Measurements from ENCODE around the gene ACTMAP. TPM values are rescaled to one million over a fixed set of nuclear protein-coding genes. Genes with fewer than 3 reads are reported as not detected.

The ACTMAP gene
- total RNA-seq, 1 donor from 2014 or later: 9.6 TPM

DNA sequence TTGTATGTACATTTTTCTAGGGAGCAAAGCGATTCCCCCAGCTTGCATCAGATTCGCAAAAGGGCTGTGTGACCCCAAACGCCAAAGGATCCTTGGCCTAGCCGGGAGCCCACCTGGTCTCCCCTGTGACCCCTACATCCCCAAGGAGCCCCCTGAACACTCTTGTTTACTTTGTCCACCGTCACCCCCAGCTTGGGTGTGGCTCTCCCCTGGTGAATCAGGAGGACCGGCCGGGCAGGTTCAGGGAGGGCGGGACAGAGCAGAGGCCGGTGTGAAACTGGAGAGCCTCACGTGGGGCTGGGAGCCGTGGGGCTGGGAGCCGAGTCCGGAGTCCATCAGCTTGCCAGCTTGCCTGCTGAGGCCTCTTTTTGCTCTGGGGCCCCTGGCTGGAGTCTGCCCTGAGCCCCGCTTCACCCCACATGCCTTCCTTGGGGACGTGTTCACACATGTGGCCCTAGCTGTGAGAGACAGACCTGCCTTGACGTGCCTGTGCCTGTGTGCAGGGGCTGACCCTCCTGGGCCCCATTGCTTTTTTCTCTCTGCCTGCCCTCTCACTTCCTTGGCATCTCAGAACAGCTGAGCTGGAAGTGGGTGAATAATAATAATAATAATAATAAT lies 31.4 kb downstream of the ACTMAP start:
- Mint-ChIP-seq H3K4me1 (ENCODE audit: low read depth, unreplicated experiment) (peaks cover 29% of the 10 kb centered on the region), H3K4me3 (ENCODE audit: unreplicated experiment) (peak overlapping the region; percentile 97), H3K27me3 (ENCODE audit: low read depth, unreplicated experiment) (no peaks in the 10 kb centered on the region), H3K27ac (ENCODE audit: unreplicated experiment) (peak overlapping the region; percentile 96), H3K36me3 (ENCODE audit: low read depth, unreplicated experiment) (peaks cover 4% of the 10 kb centered on the region), H3K9me3 (ENCODE audit: unreplicated experiment) (no peaks in the 10 kb centered on the region)
- peaks cover 59% of the 10 kb centered on the region for H3K4me1 ChIP-seq (ENCODE audit: insufficient read depth, low read length)
- peak overlapping the region; percentile 100 for H3K27ac ChIP-seq (ENCODE audit: low read depth, low read length)
- no peaks in the 10 kb centered on the region for H3K9me3 ChIP-seq (ENCODE audit: insufficient read depth, low read depth, low read length)
- H3K9ac ChIP-seq (ENCODE audit: low read length): peak overlapping the region; percentile 93
- peaks cover 43% of the 10 kb centered on the region for H4K20me1 ChIP-seq (ENCODE audit: insufficient read depth, low read length)
- H2AFZ ChIP-seq (ENCODE audit: low read depth, low read length): no peak overlapping the region
- TF ChIP-seq, protein P1, sequence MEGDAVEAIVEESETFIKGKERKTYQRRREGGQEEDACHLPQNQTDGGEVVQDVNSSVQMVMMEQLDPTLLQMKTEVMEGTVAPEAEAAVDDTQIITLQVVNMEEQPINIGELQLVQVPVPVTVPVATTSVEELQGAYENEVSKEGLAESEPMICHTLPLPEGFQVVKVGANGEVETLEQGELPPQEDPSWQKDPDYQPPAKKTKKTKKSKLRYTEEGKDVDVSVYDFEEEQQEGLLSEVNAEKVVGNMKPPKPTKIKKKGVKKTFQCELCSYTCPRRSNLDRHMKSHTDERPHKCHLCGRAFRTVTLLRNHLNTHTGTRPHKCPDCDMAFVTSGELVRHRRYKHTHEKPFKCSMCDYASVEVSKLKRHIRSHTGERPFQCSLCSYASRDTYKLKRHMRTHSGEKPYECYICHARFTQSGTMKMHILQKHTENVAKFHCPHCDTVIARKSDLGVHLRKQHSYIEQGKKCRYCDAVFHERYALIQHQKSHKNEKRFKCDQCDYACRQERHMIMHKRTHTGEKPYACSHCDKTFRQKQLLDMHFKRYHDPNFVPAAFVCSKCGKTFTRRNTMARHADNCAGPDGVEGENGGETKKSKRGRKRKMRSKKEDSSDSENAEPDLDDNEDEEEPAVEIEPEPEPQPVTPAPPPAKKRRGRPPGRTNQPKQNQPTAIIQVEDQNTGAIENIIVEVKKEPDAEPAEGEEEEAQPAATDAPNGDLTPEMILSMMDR (IDR thresholded peaks at IDR 0.05; ENCODE audit: insufficient read depth, low read depth, low read length): no peak
- no peak for TF ChIP-seq EZH2 (IDR thresholded peaks at IDR 0.05; ENCODE audit: insufficient read depth, low read length)
- peaks cover 3% of the 10 kb centered on the region for H3K36me3 ChIP-seq (ENCODE audit: insufficient read depth, low read length)
- peak; percentile 16 for DNase-seq (ENCODE audit: low read depth)
- FAIRE-seq: no peak
- H3K79me2 ChIP-seq (ENCODE audit: insufficient read depth, low read length): peaks cover 73% of the 10 kb centered on the region
- H3K4me3 ChIP-seq (ENCODE audit: insufficient read depth, low read depth, low read length): peak overlapping the region; percentile 76
- peak overlapping the region; percentile 99 for H3K4me2 ChIP-seq (ENCODE audit: low read length)
- H3K27me3 ChIP-seq (ENCODE audit: insufficient read depth, low read length): no peaks in the 10 kb centered on the region

DNA sequence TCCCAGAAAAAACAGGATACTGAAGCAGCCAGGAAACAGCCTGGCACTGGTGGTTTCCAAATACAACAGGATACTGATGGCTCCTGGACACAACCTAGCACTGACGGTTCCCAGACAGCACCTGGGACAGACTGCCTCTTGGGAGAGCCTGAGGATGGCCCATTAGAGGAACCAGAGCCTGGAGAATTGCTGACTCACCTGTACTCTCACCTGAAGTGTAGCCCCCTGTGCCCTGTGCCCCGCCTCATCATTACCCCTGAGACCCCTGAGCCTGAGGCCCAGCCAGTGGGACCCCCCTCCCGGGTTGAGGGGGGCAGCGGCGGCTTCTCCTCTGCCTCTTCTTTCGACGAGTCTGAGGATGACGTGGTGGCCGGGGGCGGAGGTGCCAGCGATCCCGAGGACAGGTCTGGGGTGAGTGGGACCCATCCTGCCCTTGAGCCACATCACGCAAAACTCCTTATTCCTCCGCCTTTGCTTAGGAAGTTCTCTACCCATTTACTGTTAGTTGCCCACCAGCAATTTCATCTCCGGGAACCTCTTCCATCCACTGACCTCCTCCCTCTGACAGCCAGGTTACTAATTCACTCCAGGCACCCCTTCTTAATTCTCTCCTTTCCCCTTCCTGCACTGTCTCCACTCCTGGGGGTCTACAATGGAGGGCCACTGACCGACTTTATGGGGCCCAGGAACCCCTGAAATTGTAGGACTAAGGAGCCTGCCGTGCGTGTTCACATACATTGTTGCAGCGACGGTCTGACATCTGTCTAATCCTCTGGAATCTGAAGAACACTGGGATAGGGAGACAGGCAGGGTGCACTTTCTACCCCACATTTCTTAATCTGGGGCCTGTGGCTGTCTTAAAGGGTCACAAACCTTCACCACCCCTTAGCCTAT lies 32.1 kb downstream of the ACTMAP start:
- H3K4me1 Mint-ChIP-seq (ENCODE audit: low read depth, unreplicated experiment): peaks cover 29% of the 10 kb centered on the region
- H3K27ac Mint-ChIP-seq (ENCODE audit: unreplicated experiment): peak overlapping the region; percentile 96
- peak overlapping the region; percentile 97 for H3K4me3 Mint-ChIP-seq (ENCODE audit: unreplicated experiment)
- Histone ChIP-seq H4K20me1 (ENCODE audit: insufficient read depth, low read length) (peaks cover 35% of the 10 kb centered on the region), H3K4me2 (ENCODE audit: low read length) (peak overlapping the region; percentile 99), H3K27ac (ENCODE audit: low read depth, low read length) (peak overlapping the region; percentile 100), H3K9ac (ENCODE audit: low read length) (peak overlapping the region; percentile 93), H3K9me3 (ENCODE audit: insufficient read depth, low read depth, low read length) (no peaks in the 10 kb centered on the region), H3K4me1 (ENCODE audit: insufficient read depth, low read length) (peaks cover 59% of the 10 kb centered on the region), H3K36me3 (ENCODE audit: insufficient read depth, low read length) (no peaks in the 10 kb centered on the region), H2AFZ (ENCODE audit: low read depth, low read length) (no peak overlapping the region), H3K4me3 (ENCODE audit: insufficient read depth, low read depth, low read length) (peak overlapping the region; percentile 76), H3K79me2 (ENCODE audit: insufficient read depth, low read length) (peaks cover 66% of the 10 kb centered on the region), H3K27me3 (ENCODE audit: insufficient read depth, low read length) (no peaks in the 10 kb centered on the region)
- peaks cover 4% of the 10 kb centered on the region for H3K36me3 Mint-ChIP-seq (ENCODE audit: low read depth, unreplicated experiment)
- no peaks in the 10 kb centered on the region for H3K9me3 Mint-ChIP-seq (ENCODE audit: unreplicated experiment)
- no peak for DNase-seq (ENCODE audit: low read depth)
- no peaks in the 10 kb centered on the region for H3K27me3 Mint-ChIP-seq (ENCODE audit: low read depth, unreplicated experiment)
- TF ChIP-seq EZH2 (IDR thresholded peaks at IDR 0.05; ENCODE audit: insufficient read depth, low read length): no peak
- TF ChIP-seq, protein P1 (IDR thresholded peaks at IDR 0.05; ENCODE audit: insufficient read depth, low read depth, low read length): no peak
- no peak for FAIRE-seq

Measured in astrocyte (in vitro differentiated cells and primary cell).